HUES6 (cell line): ENCODE data around the gene ARPIN.

ENCODE experiments used
- H3K27ac ChIP-seq: 2 replicates; pipeline ENCODE4 v1.7.0; 2013; ENCODE audit warnings: low read depth, mild to moderate bottlenecking, low read length, inconsistent platforms
- H3K27me3 ChIP-seq: 2 replicates; pipeline ENCODE4 v1.6.1; 2013; ENCODE audit warnings: low read length; ENCODE audit not compliant: control insufficient read depth, insufficient read depth
- H3K36me3 ChIP-seq: 2 replicates; pipeline ENCODE4 v1.6.1; 2013; ENCODE audit warnings: low read length; ENCODE audit not compliant: control insufficient read depth, insufficient read depth
- H3K4me1 ChIP-seq: 2 replicates; pipeline ENCODE4 v1.6.1; 2013; ENCODE audit warnings: low read length; ENCODE audit not compliant: control insufficient read depth, insufficient read depth
- H3K4me3 ChIP-seq: 2 replicates; pipeline ENCODE4 v1.5.1; 2013; ENCODE audit warnings: low read depth, low read length
- H3K9ac ChIP-seq: one replicate; pipeline ENCODE4 v1.6.1; 2013; ENCODE audit warnings: mild to moderate bottlenecking, low read length
- H3K9me3 ChIP-seq: 2 replicates; pipeline ENCODE4 v1.6.1; 2013; ENCODE audit warnings: low read depth, low read length; ENCODE audit not compliant: control insufficient read depth, insufficient read depth

The ARPIN gene

DNA sequence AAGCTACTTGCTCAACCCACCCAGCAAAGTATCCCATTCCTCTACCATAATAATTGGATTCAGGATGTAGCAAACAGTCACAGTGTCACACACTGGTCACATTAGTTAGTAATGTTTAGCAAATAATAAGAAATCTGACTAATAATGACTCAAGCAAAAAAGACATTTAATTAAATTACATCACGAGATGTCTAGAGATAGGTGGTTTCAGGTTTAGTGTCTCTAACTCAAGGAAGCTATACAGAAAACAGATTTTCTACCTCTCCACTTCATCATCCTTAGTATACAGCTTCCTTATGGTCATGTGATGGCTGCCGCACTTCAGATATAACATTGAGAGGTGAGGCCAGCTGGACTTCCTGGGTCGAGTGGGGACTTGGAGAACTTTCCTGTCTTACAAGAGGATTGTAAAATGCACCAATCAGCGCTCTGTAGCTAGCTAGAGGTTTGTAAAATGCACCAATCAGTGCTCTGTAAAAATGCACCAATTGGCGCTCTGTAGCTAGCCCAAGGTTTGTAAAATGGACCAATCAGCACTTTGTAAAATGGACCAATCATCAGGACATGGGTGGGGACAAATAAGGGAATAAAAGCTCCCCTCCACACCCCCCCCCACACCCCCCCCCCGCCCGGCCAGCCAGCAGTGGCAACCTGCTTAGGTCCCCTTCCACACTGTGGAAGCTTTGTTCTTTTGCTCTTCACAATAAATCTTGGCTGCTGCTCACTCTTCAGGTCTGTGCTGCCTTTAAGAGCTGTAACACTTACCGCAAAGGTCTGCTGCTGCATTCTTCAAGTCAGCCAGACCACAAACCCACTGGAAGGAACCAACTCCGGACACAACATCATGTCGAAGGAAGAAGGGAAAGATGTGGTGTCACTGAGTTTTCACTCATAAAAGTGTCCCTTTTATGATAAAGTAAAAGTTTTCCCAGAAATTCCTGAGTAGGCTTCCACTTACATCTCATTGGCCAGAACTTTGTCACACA, 24.9 kb upstream of the ARPIN start:
- no peaks in the 10 kb centered on the region for H3K9me3 ChIP-seq
- no peaks in the 10 kb centered on the region for H3K36me3 ChIP-seq
- no peak overlapping the region for H3K27ac ChIP-seq
- no peaks in the 10 kb centered on the region for H3K4me1 ChIP-seq
- no peaks in the 10 kb centered on the region for H3K27me3 ChIP-seq
- H3K4me3 ChIP-seq = no peak overlapping the region
- no peak overlapping the region for H3K9ac ChIP-seq

DNA sequence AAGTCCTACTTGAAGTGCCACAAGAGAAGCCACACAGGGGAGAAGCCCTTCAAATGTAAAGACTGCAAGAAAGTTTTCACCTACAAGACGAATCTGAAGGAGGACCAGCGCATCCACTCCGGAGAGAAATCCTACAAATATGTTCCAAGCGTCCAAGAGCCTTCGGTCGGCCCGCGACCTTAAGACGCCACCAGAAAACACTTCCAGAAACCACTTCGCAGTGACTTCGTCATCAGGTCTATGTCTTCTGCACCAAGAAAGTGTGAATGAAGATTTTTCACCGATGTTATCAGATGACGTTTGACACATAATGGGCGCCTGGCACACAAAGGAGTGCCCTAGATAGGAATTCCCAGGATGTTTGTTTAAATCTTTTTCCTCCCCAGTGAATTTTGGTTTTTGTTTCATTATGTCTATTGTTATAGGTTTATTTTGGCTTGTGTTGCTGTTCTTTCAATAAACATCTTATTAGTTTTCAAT, 24.1 kb upstream of the ARPIN start:
- Histone ChIP-seq H3K27me3 (no peaks in the 10 kb centered on the region), H3K4me1 (no peaks in the 10 kb centered on the region), H3K27ac (no peak overlapping the region), H3K9ac (no peak overlapping the region), H3K4me3 (no peak overlapping the region), H3K9me3 (no peaks in the 10 kb centered on the region), H3K36me3 (no peaks in the 10 kb centered on the region)

DNA sequence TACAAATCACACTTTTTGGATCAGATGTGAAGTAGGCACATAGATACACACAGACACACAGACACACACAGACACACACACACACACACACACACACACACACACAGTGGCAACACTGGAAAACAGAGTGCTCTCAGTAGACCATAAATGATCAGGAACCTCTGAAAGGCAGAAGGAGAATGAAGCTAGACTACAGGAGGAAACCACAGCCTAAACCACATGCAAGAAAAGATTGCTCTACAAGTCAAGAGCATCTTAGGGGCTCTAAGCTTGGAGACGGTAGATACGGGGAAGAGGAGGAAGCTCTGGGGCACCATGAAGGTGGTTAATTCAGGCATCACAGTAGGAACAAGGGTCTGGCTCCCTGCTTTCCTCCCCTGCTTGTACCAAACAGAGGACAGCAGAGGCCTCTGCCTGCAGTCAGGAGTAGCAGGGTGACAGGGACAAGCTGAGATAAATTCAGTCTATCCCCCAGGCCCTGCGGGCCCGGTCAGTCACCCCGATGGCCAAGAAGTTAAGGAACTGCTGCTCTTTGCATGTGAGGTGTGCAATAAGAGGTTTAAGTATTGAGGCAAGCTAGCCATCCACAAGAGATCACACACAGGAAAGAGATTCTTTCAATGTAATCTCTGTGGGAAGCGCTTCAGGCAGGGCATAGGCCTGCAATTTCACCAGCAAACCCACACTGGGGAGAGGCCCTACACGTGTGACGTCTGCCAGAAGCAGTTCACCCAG, 23.5 kb upstream of the ARPIN start:
- Histone ChIP-seq H3K4me1 (no peaks in the 10 kb centered on the region), H3K27ac (no peak overlapping the region), H3K9me3 (no peaks in the 10 kb centered on the region), H3K27me3 (no peaks in the 10 kb centered on the region), H3K9ac (no peak overlapping the region), H3K4me3 (no peak overlapping the region), H3K36me3 (no peaks in the 10 kb centered on the region)

GRCh38 chr15:89932880-89933279, 20.1 kb upstream of the ARPIN start:
- H3K27me3 ChIP-seq = no peaks in the 10 kb centered on the region
- H3K4me3 ChIP-seq = no peak overlapping the region
- no peaks in the 10 kb centered on the region for H3K36me3 ChIP-seq
- no peak overlapping the region for H3K27ac ChIP-seq
- no peaks in the 10 kb centered on the region for H3K9me3 ChIP-seq
- H3K9ac ChIP-seq = no peak overlapping the region
- no peaks in the 10 kb centered on the region for H3K4me1 ChIP-seq

GRCh38 chr15:89928421-89928820, 15.7 kb upstream of the ARPIN start:
- Histone ChIP-seq H3K9ac (no peak overlapping the region), H3K36me3 (no peaks in the 10 kb centered on the region), H3K9me3 (no peaks in the 10 kb centered on the region), H3K27ac (no peak overlapping the region), H3K27me3 (no peaks in the 10 kb centered on the region), H3K4me3 (no peak overlapping the region), H3K4me1 (no peaks in the 10 kb centered on the region)

DNA sequence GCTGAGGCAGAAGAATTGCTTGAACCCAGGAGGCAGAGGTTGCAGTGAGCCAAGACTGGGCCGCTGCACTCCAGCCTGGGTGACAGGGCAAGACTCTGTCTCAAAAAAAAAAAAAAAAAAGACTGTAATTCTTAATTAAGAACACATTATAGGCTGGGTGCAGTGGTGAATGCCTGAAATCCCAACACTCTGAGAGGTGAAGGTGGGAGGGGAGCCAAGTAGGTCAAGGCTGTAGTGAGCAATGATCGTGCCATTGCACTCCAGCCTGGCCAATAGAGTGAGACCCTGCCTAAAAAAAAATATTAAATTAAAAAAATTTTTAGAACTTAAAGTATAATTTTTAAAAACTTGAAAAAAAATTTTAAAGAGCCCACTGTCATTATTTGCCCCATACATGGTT, 13.4 kb upstream of the ARPIN start:
- Histone ChIP-seq H3K4me1 (no peaks in the 10 kb centered on the region), H3K4me3 (no peak overlapping the region), H3K9me3 (no peaks in the 10 kb centered on the region), H3K36me3 (no peaks in the 10 kb centered on the region), H3K9ac (no peak overlapping the region), H3K27me3 (no peaks in the 10 kb centered on the region), H3K27ac (no peak overlapping the region)

- no peak overlapping the region for H3K27ac ChIP-seq
- H3K9ac ChIP-seq = no peak overlapping the region
- H3K4me1 ChIP-seq = peaks cover 8% of the 10 kb centered on the region
- H3K9me3 ChIP-seq = no peaks in the 10 kb centered on the region
- 0 out of 2 replicates have a peak, but pooled peaks cover 6% of the 10 kb centered on the region for H3K27me3 ChIP-seq
- H3K4me3 ChIP-seq = no peak overlapping the region
- no peaks in the 10 kb centered on the region for H3K36me3 ChIP-seq
Measured at GRCh38 chr15:89917442-89918101, 4.8 kb upstream of the ARPIN start.

- Histone ChIP-seq H3K36me3 (no peaks in the 10 kb centered on the region), H3K4me3 (no peak overlapping the region), H3K9me3 (no peaks in the 10 kb centered on the region), H3K9ac (no peak overlapping the region), H3K4me1 (peaks cover 8% of the 10 kb centered on the region), H3K27ac (no peak overlapping the region), H3K27me3 (0 out of 2 replicates have a peak, but pooled peaks cover 12% of the 10 kb centered on the region)
Measured at GRCh38 chr15:89916660-89917059, 3.9 kb upstream of the ARPIN start.

DNA sequence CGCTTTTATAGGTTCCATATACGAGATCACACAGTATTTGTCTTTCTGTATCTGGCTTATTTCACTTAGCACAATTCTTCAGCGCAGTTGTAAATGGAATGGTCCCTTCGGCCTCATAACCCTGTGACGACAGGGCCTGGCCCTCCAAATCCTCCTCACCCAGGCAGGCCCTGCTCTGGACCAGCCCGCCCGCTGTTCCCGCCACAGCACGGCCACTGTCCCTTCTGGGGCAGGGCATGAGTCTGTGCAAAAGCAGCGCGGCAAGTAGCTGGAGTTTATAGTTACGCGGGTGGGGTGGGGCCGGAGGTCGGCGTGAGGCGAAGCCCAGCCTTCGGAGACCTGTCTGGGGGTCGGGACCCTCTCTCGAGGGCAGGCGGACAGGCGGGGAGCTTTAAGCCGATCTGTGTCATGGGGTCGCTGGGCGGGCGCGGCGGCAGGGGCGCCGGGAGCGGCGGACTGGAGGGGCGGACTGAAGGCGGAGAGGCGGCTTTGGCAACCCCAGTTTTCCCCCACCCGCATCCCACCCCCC, 543 bp downstream of the ARPIN start:
- H3K27ac ChIP-seq = no peak overlapping the region
- H3K9me3 ChIP-seq = no peaks in the 10 kb centered on the region
- H3K36me3 ChIP-seq = no peaks in the 10 kb centered on the region
- H3K4me1 ChIP-seq = peaks cover 8% of the 10 kb centered on the region
- peak overlapping the region; percentile 73 for H3K4me3 ChIP-seq
- 0 out of 2 replicates have a peak, but pooled peaks cover 14% of the 10 kb centered on the region for H3K27me3 ChIP-seq
- H3K9ac ChIP-seq = peak overlapping the region; percentile 61

DNA sequence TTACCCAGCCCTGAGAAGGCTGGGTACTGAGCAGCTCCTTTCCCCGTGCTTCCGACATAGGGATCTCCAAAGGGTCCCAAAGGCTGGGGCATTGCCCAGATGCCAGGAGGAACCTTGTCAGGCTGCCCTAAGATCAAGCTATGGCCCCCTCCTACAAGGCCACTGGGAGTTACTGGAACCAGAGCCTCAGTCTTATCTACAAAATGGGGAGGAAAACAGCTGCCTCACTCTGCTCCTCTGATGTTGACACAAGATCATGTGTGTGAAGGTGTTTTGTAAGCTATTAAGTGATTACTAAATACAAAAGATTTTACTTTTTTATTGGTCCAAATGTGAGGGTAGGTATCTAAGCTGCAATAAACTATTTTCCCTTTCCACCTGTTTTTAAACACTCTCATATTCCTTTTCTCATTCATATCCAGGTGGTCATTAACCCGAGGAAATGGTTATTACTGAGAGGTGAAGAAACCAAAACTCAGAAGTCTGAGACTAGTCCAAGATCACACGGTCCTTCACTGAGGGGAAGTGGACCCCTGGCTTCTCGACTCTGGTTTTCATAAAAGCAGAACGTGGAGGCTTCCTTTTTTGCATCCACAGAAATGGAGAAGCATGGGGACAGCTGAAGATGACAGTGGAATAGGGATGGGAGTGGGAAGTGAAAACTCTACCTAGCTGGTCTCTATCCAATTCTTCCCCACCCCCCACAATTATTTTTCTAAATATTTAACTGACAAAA, 1.7 kb downstream of the ARPIN start:
- Histone ChIP-seq H3K4me1 (peaks cover 8% of the 10 kb centered on the region), H3K4me3 (no peak overlapping the region), H3K36me3 (no peaks in the 10 kb centered on the region), H3K9ac (no peak overlapping the region), H3K9me3 (no peaks in the 10 kb centered on the region), H3K27me3 (0 out of 2 replicates have a peak, but pooled peaks cover 14% of the 10 kb centered on the region), H3K27ac (no peak overlapping the region)
